Measurements from ENCODE around the gene AKR7A2. TPM values are rescaled to one million over a fixed set of nuclear protein-coding genes. Genes with fewer than 3 reads are reported as not detected.
A peak's percentile ranks its signal among the peaks of the same experiment; 100 is the strongest.
"Not testable (repeated sequence)": the region's sequence is repeated elsewhere in the genome, so short reads cannot be mapped to it uniquely, and the experiment has no call there.

The AKR7A2 gene
- total RNA-seq, 3 donors from 2014 or later, result 57.9 to 85.2 (median 72.1) TPM

- TF ChIP-seq CTCF (IDR thresholded peaks at IDR 0.05), result no peak
- Histone ChIP-seq H3K4me1 (ENCODE audit: low read depth) (peaks cover 24% of the 10 kb centered on the region), H3K9me3 (no peaks in the 10 kb centered on the region), H3K4me3 (no peak overlapping the region), H3K36me3 (ENCODE audit: low read depth) (peaks cover 3% of the 10 kb centered on the region)
- intact Hi-C loops (cut with DNase I, micrococcal nuclease), result no loop called here
- ATAC-seq (no peak), DNase-seq (no peak)
Measured at GRCh38 chr1:19305880-19306279, 6.1 kb downstream of the AKR7A2 start.

GRCh38 chr1:19304081-19304480 lies 7.9 kb downstream of the AKR7A2 start:
- H3K9me3 ChIP-seq; H3K4me3 ChIP-seq; intact Hi-C loops (cut with DNase I, micrococcal nuclease); ATAC-seq; H3K36me3 ChIP-seq (ENCODE audit: low read depth): not testable (repeated sequence)
- H3K4me1 ChIP-seq (ENCODE audit: low read depth), result peaks cover 16% of the 10 kb centered on the region
- DNase-seq, result peak in 1 of 3 donors; percentile 21

- intact Hi-C loops (cut with DNase I, micrococcal nuclease), result no loop called here
- H3K4me1 ChIP-seq (ENCODE audit: low read depth), result no peaks in the 10 kb centered on the region
- no peak for TF ChIP-seq CTCF (IDR thresholded peaks at IDR 0.05)
- no peak overlapping the region for H3K4me3 ChIP-seq
- peaks cover 3% of the 10 kb centered on the region for H3K36me3 ChIP-seq (ENCODE audit: low read depth)
- peaks cover 2% of the 10 kb centered on the region for H3K9me3 ChIP-seq
- no peak for DNase-seq
- ATAC-seq, result no peak
Measured at GRCh38 chr1:19300211-19300610, 11.7 kb downstream of the AKR7A2 start.

- Histone ChIP-seq H3K9me3 (peaks cover 15% of the 10 kb centered on the region), H3K4me3 (no peak overlapping the region), H3K4me1 (ENCODE audit: low read depth) (no peaks in the 10 kb centered on the region), H3K36me3 (ENCODE audit: low read depth) (no peaks in the 10 kb centered on the region)
- ATAC-seq (no peak), DNase-seq (peak in 1 of 3 donors; percentile 1)
- intact Hi-C loops (cut with DNase I, micrococcal nuclease), result no loop called here
- TF ChIP-seq CTCF (IDR thresholded peaks at IDR 0.05), result no peak
Measured at GRCh38 chr1:19294638-19295037, 17.3 kb downstream of the AKR7A2 start.

- peaks cover 3% of the 10 kb centered on the region for H3K9me3 ChIP-seq
- TF ChIP-seq CTCF (IDR thresholded peaks at IDR 0.05), result no peak
- intact Hi-C loops (cut with DNase I, micrococcal nuclease), result no loop called here
- DNase-seq (no peak), ATAC-seq (no peak)
- peaks cover 19% of the 10 kb centered on the region for H3K4me1 ChIP-seq (ENCODE audit: low read depth)
- H3K4me3 ChIP-seq, result peak overlapping the region; percentile 11
- H3K36me3 ChIP-seq (ENCODE audit: low read depth), result no peaks in the 10 kb centered on the region
Measured at GRCh38 chr1:19289244-19289643, 22.7 kb downstream of the AKR7A2 start.

- Histone ChIP-seq H3K4me1 (ENCODE audit: low read depth) (peaks cover 19% of the 10 kb centered on the region), H3K4me3 (peak within 1 kb of the TSS; percentile 28)
- intact Hi-C loops (cut with DNase I, micrococcal nuclease); H3K9me3 ChIP-seq; H3K36me3 ChIP-seq (ENCODE audit: low read depth): not testable (repeated sequence)
- ATAC-seq, result peak; percentile 88
- DNase-seq, result peak; percentile 86 to 89 (median 89)
Measured at GRCh38 chr1:19288324-19289241, 23.4 kb downstream of the AKR7A2 start, which contains the start of gene AKR7A3. Gene AKR7A3 (minus strand): TSS chr1:19288770. CDS start chr1:19288709, 61 bp downstream.

All from mucosa of descending colon (tissue), 3 donors.